SK-N-MC (cell line): Measurements from ENCODE around the gene SMYD3.

Experiments used
- EZH2 ChIP-seq: fragments of 200-600 bp; sonication (generic); IDR thresholded peaks from one replicate; pipeline ENCODE4 v1.6.1; 2017; ENCODE audit warnings: antibody characterized with exemption
- FOXP2 ChIP-seq: optimal IDR thresholded peaks from 2 replicates; pipeline ENCODE3; 2011; ENCODE audit warnings: mild to moderate bottlenecking, moderate library complexity; ENCODE audit not compliant: insufficient read depth; ENCODE audit errors: extremely low read length, control extremely low read depth

DNA sequence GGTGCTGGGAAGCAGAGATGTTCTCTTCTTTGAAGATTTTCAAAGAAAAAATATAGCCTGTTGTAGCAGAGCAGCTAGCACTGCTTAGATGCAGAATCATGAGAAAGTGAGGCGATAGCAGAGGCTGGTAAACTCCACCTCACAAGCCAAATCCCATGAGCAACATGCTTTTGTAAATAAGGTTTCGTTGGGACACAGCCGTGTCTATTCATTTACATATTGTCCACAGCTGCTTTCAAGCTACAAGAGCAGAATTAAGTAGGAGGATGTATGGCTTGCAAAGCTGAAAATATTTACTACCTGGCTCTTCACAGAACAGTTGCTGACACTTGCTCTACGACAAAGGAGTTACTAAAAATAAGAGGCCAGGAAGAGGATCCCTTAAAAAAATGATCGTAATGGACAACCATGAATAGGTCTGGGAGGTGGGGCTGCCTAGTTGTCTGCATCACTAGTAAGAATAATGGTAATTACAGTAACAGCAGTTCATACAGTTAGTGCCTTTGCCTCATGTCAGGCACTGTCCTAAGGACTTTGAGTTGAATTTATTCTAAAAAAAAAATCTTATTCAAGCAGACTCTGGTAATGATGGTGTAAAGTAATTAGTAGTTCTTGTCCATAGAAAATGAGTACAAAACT, 730.3 kb downstream of the SMYD3 start:
- TF ChIP-seq EZH2 (no peak), FOXP2 (no peak)
